ENCODE results near the gene TRAF4. TPM values are rescaled to one million over a fixed set of nuclear protein-coding genes. Genes with fewer than 3 reads are reported as not detected.

Gene TRAF4
- polyA plus RNA-seq, 3 donors = 0.33 to 38.0 (median 1.0) TPM

GRCh38 chr17:28751600-28752366, 8.0 kb downstream of the TRAF4 start:
- H3K4me3 Mint-ChIP-seq = no peak overlapping the region
- peaks cover 2 to 11% (median 3%) of the 10 kb centered on the region in 3 donors for H3K27me3 Mint-ChIP-seq (ENCODE audit: low read depth in 3 of 3)
- no peaks in the 10 kb centered on the region for H3K79me2 ChIP-seq (ENCODE audit: insufficient read depth, low read length)
- no peak overlapping the region for H3K4me2 ChIP-seq (replicated peaks; ENCODE audit: extremely low read depth, low read length, poor library complexity, severe bottlenecking)
- no peaks in the 10 kb centered on the region for H3K4me1 ChIP-seq (ENCODE audit: control insufficient read depth in 1 of 2, insufficient read depth in 2 of 2, low read length in 2 of 2)
- no peak for DNase-seq
- no peaks in the 10 kb centered on the region for H3K36me3 ChIP-seq (replicated peaks in 1 of 2; ENCODE audit: control insufficient read depth in 1 of 2, insufficient read depth in 2 of 2, low read length in 2 of 2)
- H3K36me3 Mint-ChIP-seq = peaks cover 5 to 14% of the 10 kb centered on the region in 2 donors
- no peak overlapping the region for H3K4me3 ChIP-seq (replicated peaks in 1 of 3; ENCODE audit: low read depth in 2 of 3, low read length in 3 of 3)
- no peaks in the 10 kb centered on the region for H3K9me3 ChIP-seq (replicated peaks in 1 of 2; ENCODE audit: control insufficient read depth in 1 of 2, insufficient read depth in 1 of 2, low read length in 2 of 2)
- H3K27me3 ChIP-seq (ENCODE audit: control insufficient read depth in 2 of 2, insufficient read depth in 2 of 2, low read length in 2 of 2) = no peaks in the 10 kb centered on the region
- WGBS (ENCODE audit: insufficient coverage) = 98% methylated on average over 5 of the region's 10 CpGs
- H4K20me1 ChIP-seq (ENCODE audit: insufficient read depth, low read length) = no peaks in the 10 kb centered on the region
- no peak overlapping the region for H3K27ac Mint-ChIP-seq
- H3K9ac ChIP-seq (ENCODE audit: insufficient read depth, low read length, poor library complexity, severe bottlenecking) = no peak overlapping the region
- TF ChIP-seq, protein P1, sequence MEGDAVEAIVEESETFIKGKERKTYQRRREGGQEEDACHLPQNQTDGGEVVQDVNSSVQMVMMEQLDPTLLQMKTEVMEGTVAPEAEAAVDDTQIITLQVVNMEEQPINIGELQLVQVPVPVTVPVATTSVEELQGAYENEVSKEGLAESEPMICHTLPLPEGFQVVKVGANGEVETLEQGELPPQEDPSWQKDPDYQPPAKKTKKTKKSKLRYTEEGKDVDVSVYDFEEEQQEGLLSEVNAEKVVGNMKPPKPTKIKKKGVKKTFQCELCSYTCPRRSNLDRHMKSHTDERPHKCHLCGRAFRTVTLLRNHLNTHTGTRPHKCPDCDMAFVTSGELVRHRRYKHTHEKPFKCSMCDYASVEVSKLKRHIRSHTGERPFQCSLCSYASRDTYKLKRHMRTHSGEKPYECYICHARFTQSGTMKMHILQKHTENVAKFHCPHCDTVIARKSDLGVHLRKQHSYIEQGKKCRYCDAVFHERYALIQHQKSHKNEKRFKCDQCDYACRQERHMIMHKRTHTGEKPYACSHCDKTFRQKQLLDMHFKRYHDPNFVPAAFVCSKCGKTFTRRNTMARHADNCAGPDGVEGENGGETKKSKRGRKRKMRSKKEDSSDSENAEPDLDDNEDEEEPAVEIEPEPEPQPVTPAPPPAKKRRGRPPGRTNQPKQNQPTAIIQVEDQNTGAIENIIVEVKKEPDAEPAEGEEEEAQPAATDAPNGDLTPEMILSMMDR (IDR thresholded peaks at IDR 0.05) = no peak
- intact Hi-C loops (cut with micrococcal nuclease) = no loop called here
- no peak overlapping the region for H3K27ac ChIP-seq (ENCODE audit: low read depth in 1 of 2, low read length in 2 of 2)
- peaks cover 6% of the 10 kb centered on the region for H3K4me1 Mint-ChIP-seq
- no peak overlapping the region for H2AFZ ChIP-seq (ENCODE audit: insufficient read depth, low read depth, low read length, poor library complexity, severe bottlenecking)
- H3K9me3 Mint-ChIP-seq = no peaks in the 10 kb centered on the region

GRCh38 chr17:28755486-28755885, 11.7 kb downstream of the TRAF4 start:
- Histone ChIP-seq H3K4me3 (replicated peaks in 1 of 3; ENCODE audit: low read depth in 2 of 3, low read length in 3 of 3) (no peak overlapping the region), H4K20me1 (ENCODE audit: insufficient read depth, low read length) (no peaks in the 10 kb centered on the region), H3K79me2 (ENCODE audit: insufficient read depth, low read length) (no peaks in the 10 kb centered on the region), H3K36me3 (replicated peaks in 1 of 2; ENCODE audit: control insufficient read depth in 1 of 2, insufficient read depth in 2 of 2, low read length in 2 of 2) (peaks cover 18 to 30% of the 10 kb centered on the region in 2 donors), H2AFZ (ENCODE audit: insufficient read depth, low read depth, low read length, poor library complexity, severe bottlenecking) (no peak overlapping the region), H3K27ac (ENCODE audit: low read depth in 1 of 2, low read length in 2 of 2) (no peak overlapping the region), H3K4me2 (replicated peaks; ENCODE audit: extremely low read depth, low read length, poor library complexity, severe bottlenecking) (no peak overlapping the region), H3K9me3 (replicated peaks in 1 of 2; ENCODE audit: control insufficient read depth in 1 of 2, insufficient read depth in 1 of 2, low read length in 2 of 2) (no peaks in the 10 kb centered on the region), H3K4me1 (ENCODE audit: control insufficient read depth in 1 of 2, insufficient read depth in 2 of 2, low read length in 2 of 2) (peaks cover under 1% of the 10 kb centered on the region in 2 donors), H3K9ac (ENCODE audit: insufficient read depth, low read length, poor library complexity, severe bottlenecking) (no peak overlapping the region), H3K27me3 (ENCODE audit: control insufficient read depth in 2 of 2, insufficient read depth in 2 of 2, low read length in 2 of 2) (no peaks in the 10 kb centered on the region)
- TF ChIP-seq, protein P1 (IDR thresholded peaks at IDR 0.05) = no peak
- Mint-ChIP-seq H3K27me3 (ENCODE audit: low read depth in 3 of 3) (peaks cover 0 to 4% (median 0%) of the 10 kb centered on the region in 3 donors), H3K27ac (no peak overlapping the region), H3K4me3 (no peak overlapping the region), H3K36me3 (peaks cover 30 to 39% of the 10 kb centered on the region in 2 donors), H3K9me3 (no peaks in the 10 kb centered on the region), H3K4me1 (peaks cover 6% of the 10 kb centered on the region)
- no peak for DNase-seq
- WGBS (ENCODE audit: insufficient coverage) = 100% methylated on average over 1 of the region's 7 CpGs
- intact Hi-C loops (cut with micrococcal nuclease) = no loop called here
